ENCODE measurements around the gene CTTNBP2. TPM values are rescaled to one million over a fixed set of nuclear protein-coding genes. Genes with fewer than 3 reads are reported as not detected.

Gene CTTNBP2
- total and polyA plus RNA-seq, 2 of the 13 experiments (the other 11 are each of a cell fraction or from before 2014, with no cell fraction given), result not detected

- no peak for TF ChIP-seq ZNF773 (CRISPR knock-in tag; IDR thresholded peaks at IDR 0.05; ENCODE audit: borderline replicate concordance)
- no peak for TF ChIP-seq NR2F6 (IDR thresholded peaks at IDR 0.05)
- no peak for TF ChIP-seq NR2F6 (CRISPR knock-in tag; IDR thresholded peaks at IDR 0.05)
- TF ChIP-seq HNF4A (CRISPR knock-in tag; IDR thresholded peaks at IDR 0.05), result no peak
- TF ChIP-seq SP2 (CRISPR knock-in tag; IDR thresholded peaks at IDR 0.05), result no peak
- TF ChIP-seq TEAD3 (CRISPR knock-in tag; optimal IDR thresholded peaks at IDR 0.05; ENCODE audit: borderline replicate concordance), result no peak
- TF ChIP-seq RFX5 (IDR thresholded peaks at IDR 0.05; ENCODE audit: low read depth, low read length), result no peak
- no peak for TF ChIP-seq ZNF142 (CRISPR knock-in tag; IDR thresholded peaks at IDR 0.05)
Measured at GRCh38 chr7:117803476-117803875, 69.8 kb downstream of the CTTNBP2 start (continued).

- in situ Hi-C loops (cut with HindIII; ENCODE audit: extremely low pct_ligation_motif_present, low pct_unique_long_range_greater_than_20kb) (no loop called here), intact Hi-C loops (cut with micrococcal nuclease; ENCODE audit: unreplicated experiment) (no loop called here)
- no peak overlapping the region for H3K4me2 ChIP-seq (ENCODE audit: low read depth, low read length)
- no peak for FAIRE-seq
- no peak overlapping the region for H3K27ac ChIP-seq (ENCODE audit: extremely low read length, insufficient read depth, low read length)
- no peak for TF ChIP-seq MIXL1 (CRISPR knock-in tag; IDR thresholded peaks at IDR 0.05)
- TF ChIP-seq ATF7-NPFF (CRISPR knock-in tag; IDR thresholded peaks at IDR 0.05; ENCODE audit: low read depth), result no peak
- TF ChIP-seq ZBTB21 (CRISPR knock-in tag; IDR thresholded peaks at IDR 0.05), result no peak
- TF ChIP-seq ZNF260 (CRISPR knock-in tag; IDR thresholded peaks at IDR 0.05; ENCODE audit: borderline replicate concordance, low read depth), result no peak
- TF ChIP-seq KDM5B (CRISPR knock-in tag; IDR thresholded peaks at IDR 0.05; ENCODE audit: borderline replicate concordance), result no peak
- TF ChIP-seq TERF1 (CRISPR knock-in tag; IDR thresholded peaks at IDR 0.05), result no peak
- no peak overlapping the region for H2AFZ ChIP-seq (ENCODE audit: low read length)
- H3K79me2 ChIP-seq (ENCODE audit: insufficient read depth, low read length), result no peaks in the 10 kb centered on the region
- H4K20me1 ChIP-seq (ENCODE audit: insufficient read depth, low read length), result no peaks in the 10 kb centered on the region
- H3K4me3 ChIP-seq (replicated peaks in 1 of 3; ENCODE audit: insufficient read depth in 1 of 3, low read depth in 2 of 3, low read length in 3 of 3), result no peak overlapping the region
- no peak overlapping the region for H3K9ac ChIP-seq (ENCODE audit: insufficient read depth, low read depth, low read length)
- no peak for ATAC-seq
- WGBS (ENCODE audit: low lambda C conversion rate), result 2% methylated on average over 2 of the region's 2 CpGs
- POLR2A ChIA-PET, result no interaction called here
- no peaks in the 10 kb centered on the region for H3K36me3 ChIP-seq (replicated peaks in 1 of 2; ENCODE audit: control insufficient read depth in 1 of 2, insufficient read depth in 2 of 2, low read length in 2 of 2)
- H3K4me1 ChIP-seq (ENCODE audit: insufficient read depth, low read length), result no peaks in the 10 kb centered on the region
- H3K9me3 ChIP-seq (ENCODE audit: low read length), result no peaks in the 10 kb centered on the region
- CTCF ChIA-PET (ENCODE audit: low intra/inter-chr PET ratio, low total read pairs), result no interaction called here
- DNase-seq (ENCODE audit: low spot score), result no peak
- no TSS peak for BruUV-seq (replicated peaks)
- H3K27me3 ChIP-seq (ENCODE audit: control insufficient read depth in 1 of 2, insufficient read depth in 2 of 2, low read length in 2 of 2), result no peaks in the 10 kb centered on the region
Measured at GRCh38 chr7:117802660-117803059, 70.6 kb downstream of the CTTNBP2 start.

Data from HepG2 (cell line).